Aorta (tissue), 5 donors: ENCODE results near the gene SFTA2. TPM values are rescaled to one million over a fixed set of nuclear protein-coding genes. Genes with fewer than 3 reads are reported as not detected.

Experiments used
- ATAC-seq: fragments of 200-7000 bp; cut with Tn5 transposase; one replicate; pipeline ENCODE4 v1.9.1; 2022; ENCODE audit warnings: moderate library complexity; ENCODE audit not compliant: low FRiP score
- DNase-seq, 2 donors: peaks; one replicate each; pipeline ENCODE4 v3.0.0-alpha.2; 2020
- H3K27ac ChIP-seq, 2 donors: one replicate each; pipeline ENCODE4 v1.5.1; 2013; ENCODE audit warnings: low read length in 2 of 2, mild to moderate bottlenecking in 2 of 2, moderate library complexity in 2 of 2, control low read depth in 1 of 2, inconsistent platforms in 1 of 2, low read depth in 1 of 2
- H3K27me3 ChIP-seq, 2 donors: one replicate each; pipeline ENCODE4 v1.6.1; 2013; ENCODE audit warnings: control low read depth in 1 of 2, low read length in 1 of 2, mild to moderate bottlenecking in 1 of 2, moderate library complexity in 1 of 2; ENCODE audit not compliant: insufficient read depth in 2 of 2, control insufficient read depth in 1 of 2
- H3K36me3 ChIP-seq, 2 donors: one replicate each; pipeline ENCODE4 v1.6.1; 2013; ENCODE audit warnings: control low read depth in 1 of 2, low read length in 1 of 2, mild to moderate bottlenecking in 1 of 2; ENCODE audit not compliant: insufficient read depth in 2 of 2, control insufficient read depth in 1 of 2
- H3K4me1 ChIP-seq, 2 donors: one replicate each; pipeline ENCODE4 v1.6.1; 2013; ENCODE audit warnings: low read length in 2 of 2, control low read depth in 1 of 2, mild to moderate bottlenecking in 1 of 2, moderate library complexity in 1 of 2; ENCODE audit not compliant: insufficient read depth in 2 of 2, control insufficient read depth in 1 of 2
- H3K4me3 ChIP-seq, 2 donors: one replicate each; pipeline ENCODE4 v1.5.1; 2013; ENCODE audit warnings: low read length in 2 of 2, control low read depth in 1 of 2, mild to moderate bottlenecking in 1 of 2
- H3K9me3 ChIP-seq: one replicate; pipeline ENCODE4 v1.6.1; 2013; ENCODE audit warnings: mild to moderate bottlenecking, low read length; ENCODE audit not compliant: control insufficient read depth
- WGBS, 2 donors: extraction: QIAGEN DNeasy Blood & Tissue Kit; methylation state at CpG; one replicate each; pipeline ENCODE4 v1.1.7; 2013; 5-methylcytosine and 5-hydroxymethylcytosine counted together
- intact Hi-C, 2 donors: fragments of 100-400 bp; cut with DNase I; formaldehyde crosslinking; loops; one replicate each; pipeline versions ENCODE4 v1.14.2 to v1.15.0; 2022
- polyA plus RNA-seq, 2 donors: library from polyadenylated mRNA; stranded (reverse); fragments of 200-250 nt; gene quantifications; one replicate each; pipeline ENCODE4 v1.2.3, GENCODE V29; 2013
- total RNA-seq, 2 donors: library from RNA; stranded (reverse); fragmentation: NEBNext Ultra II Directional; extraction: Animal tissue kit (Norgen Biotek cat#: 25700); gene quantifications; one replicate each; pipeline ENCODE4 v1.2.1, GENCODE V29; 2021
- donor health status: healthy with polysubstance abuse.
- donor health status: Bipolar disorder and iron deficiency.
- donor health status: DM: no; HTN: no; CAD: no.
- donor health status: DM: no; HTN: no; CAD: no.
- donor health status: DM: yes; HTN: yes; CAD: no.

SFTA2 gene
- total and polyA plus RNA-seq, 4 donors, result 2.4 TPM; not detected in 3

DNA sequence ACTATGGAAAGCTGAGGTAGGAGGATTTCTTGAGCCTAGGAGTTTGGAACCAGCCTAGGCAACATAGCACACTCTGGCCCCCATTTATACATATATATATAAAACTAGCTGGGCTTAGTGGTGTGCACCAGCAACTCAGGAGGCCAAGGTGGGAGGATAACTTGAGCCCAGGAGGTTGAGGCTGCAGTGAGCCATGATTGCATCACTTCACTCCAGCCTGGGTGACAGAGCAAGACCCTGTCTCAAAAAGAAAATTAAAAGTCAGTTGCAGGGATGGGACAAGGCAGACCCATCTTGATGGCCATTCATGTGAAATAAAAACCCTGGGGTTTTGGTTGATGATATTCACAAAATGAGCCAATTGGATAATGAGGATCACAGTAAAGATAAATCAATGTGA is 30.5 kb downstream of the SFTA2 start:
- DNase-seq, result peak in 1 of 2 donors; percentile 6
- H3K27me3 ChIP-seq, result no peaks in the 10 kb centered on the region

DNA sequence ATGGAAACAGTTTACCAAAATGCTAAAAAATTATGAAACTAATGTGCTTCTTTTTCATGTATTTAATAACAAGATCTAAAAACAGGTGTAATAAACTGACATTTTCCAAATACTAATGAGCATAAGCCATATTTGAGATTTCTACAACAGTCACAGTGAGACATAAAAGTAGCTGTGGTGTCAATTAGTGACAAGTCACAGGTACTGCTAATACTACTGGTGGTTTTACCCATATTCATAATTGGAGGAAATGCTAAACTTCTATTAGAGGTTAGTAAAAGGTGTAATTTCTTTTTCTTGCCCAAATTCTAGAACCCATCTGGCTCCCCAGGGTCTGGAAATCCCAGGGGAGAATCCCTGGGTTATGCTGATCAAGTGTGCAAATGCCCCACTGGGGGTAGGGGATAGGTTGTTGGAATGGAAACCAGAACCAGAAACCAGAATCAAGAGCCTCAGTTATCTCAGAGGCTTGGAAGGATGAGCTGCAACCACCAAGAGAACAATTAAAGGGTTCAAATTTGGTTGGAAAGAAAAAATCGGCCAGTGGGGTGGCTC is 31.0 kb downstream of the SFTA2 start:
- intact Hi-C loops, result no loop called here
- ATAC-seq, result no peak

More for the DNA sequence above, 30.5 kb downstream of the SFTA2 start:
- intact Hi-C loops, result no loop called here
- H3K9me3 ChIP-seq, result no peaks in the 10 kb centered on the region
- no peaks in the 10 kb centered on the region for H3K4me1 ChIP-seq
- no peak for ATAC-seq
- no peak overlapping the region for H3K4me3 ChIP-seq
- H3K27ac ChIP-seq, result no peak overlapping the region
- H3K36me3 ChIP-seq, result no peaks in the 10 kb centered on the region

DNA sequence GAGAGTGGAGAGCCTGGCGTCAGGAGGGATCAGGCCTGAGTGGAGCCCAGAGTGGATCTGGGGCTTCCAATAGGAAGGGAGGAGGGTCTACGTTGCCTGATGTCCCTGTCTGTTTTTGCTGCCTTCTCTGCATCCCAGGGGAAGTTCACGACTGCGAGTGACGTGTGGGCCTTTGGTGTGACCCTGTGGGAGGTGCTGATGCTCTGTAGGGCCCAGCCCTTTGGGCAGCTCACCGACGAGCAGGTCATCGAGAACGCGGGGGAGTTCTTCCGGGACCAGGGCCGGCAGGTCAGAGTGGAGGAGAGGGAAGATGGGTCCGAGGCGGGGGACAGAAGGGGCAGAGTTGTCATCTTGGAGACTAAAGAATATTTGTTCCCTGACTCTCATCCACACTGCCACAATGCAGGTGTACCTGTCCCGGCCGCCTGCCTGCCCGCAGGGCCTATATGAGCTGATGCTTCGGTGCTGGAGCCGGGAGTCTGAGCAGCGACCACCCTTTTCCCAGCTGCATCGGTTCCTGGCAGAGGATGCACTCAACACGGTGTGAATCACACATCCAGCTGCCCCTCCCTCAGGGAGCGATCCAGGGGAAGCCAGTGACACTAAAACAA is 33.1 kb downstream of the SFTA2 start:
- DNase-seq (no peak), ATAC-seq (no peak)
- Histone ChIP-seq H3K4me1 (no peaks in the 10 kb centered on the region), H3K27me3 (no peaks in the 10 kb centered on the region), H3K4me3 (no peak overlapping the region), H3K27ac (no peak overlapping the region), H3K9me3 (no peaks in the 10 kb centered on the region), H3K36me3 (peaks cover 0 to 4% of the 10 kb centered on the region in 2 donors)
- 82 to 83% methylated on average over 23 of the region's 23 CpGs for WGBS, 2 donors
- intact Hi-C loops, result no loop called here

More for the DNA sequence above, 31.0 kb downstream of the SFTA2 start:
- no peaks in the 10 kb centered on the region for H3K4me1 ChIP-seq
- no peaks in the 10 kb centered on the region for H3K9me3 ChIP-seq
- no peak overlapping the region for H3K27ac ChIP-seq
- DNase-seq, result no peak
- H3K4me3 ChIP-seq, result no peak overlapping the region
- WGBS, 2 donors, result 63 to 86% methylated on average over 1 of the region's 1 CpG
- H3K27me3 ChIP-seq, result no peaks in the 10 kb centered on the region
- no peaks in the 10 kb centered on the region for H3K36me3 ChIP-seq

DNA sequence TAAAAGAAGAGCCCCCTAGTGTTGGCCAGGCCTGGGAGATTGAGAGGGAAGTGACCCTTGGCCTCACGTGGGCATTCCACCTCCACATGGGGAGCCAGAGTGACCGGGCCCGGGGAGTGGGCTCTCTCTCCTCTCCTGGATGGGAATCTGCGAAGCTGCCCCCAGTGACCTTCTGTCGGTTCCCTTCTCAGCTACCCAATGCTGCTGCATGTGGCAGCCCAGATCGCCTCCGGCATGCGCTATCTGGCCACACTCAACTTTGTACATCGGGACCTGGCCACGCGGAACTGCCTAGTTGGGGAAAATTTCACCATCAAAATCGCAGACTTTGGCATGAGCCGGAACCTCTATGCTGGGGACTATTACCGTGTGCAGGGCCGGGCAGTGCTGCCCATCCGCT is 34.1 kb downstream of the SFTA2 start:
- H3K9me3 ChIP-seq, result no peaks in the 10 kb centered on the region
- intact Hi-C loops, result no loop called here
- no peak overlapping the region for H3K4me3 ChIP-seq
- ATAC-seq (no peak), DNase-seq (no peak)
- H3K36me3 ChIP-seq, result peaks cover 0 to 4% of the 10 kb centered on the region in 2 donors
- 88 to 89% methylated on average over 16 of the region's 16 CpGs for WGBS, 2 donors
- H3K27ac ChIP-seq, result no peak overlapping the region
- H3K4me1 ChIP-seq, result no peaks in the 10 kb centered on the region
- no peaks in the 10 kb centered on the region for H3K27me3 ChIP-seq

DNA sequence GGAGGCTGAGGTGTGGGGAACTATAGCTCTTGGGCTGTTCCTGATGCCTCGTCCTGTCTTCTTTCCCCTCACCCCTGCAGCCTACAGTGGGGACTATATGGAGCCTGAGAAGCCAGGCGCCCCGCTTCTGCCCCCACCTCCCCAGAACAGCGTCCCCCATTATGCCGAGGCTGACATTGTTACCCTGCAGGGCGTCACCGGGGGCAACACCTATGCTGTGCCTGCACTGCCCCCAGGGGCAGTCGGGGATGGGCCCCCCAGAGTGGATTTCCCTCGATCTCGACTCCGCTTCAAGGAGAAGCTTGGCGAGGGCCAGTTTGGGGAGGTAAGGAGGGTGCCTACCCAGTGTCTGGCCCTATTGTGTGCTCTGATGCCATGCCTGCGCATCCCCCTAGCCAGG is 35.4 kb downstream of the SFTA2 start:
- H3K4me1 ChIP-seq, result no peaks in the 10 kb centered on the region
- H3K36me3 ChIP-seq, result peaks cover 0 to 4% of the 10 kb centered on the region in 2 donors
- DNase-seq (no peak), ATAC-seq (no peak)
- no peaks in the 10 kb centered on the region for H3K27me3 ChIP-seq
- WGBS, 2 donors, result 87 to 96% methylated on average over 13 of the region's 13 CpGs
- no peak overlapping the region for H3K4me3 ChIP-seq
- H3K27ac ChIP-seq, result no peak overlapping the region
- intact Hi-C loops, result no loop called here
- H3K9me3 ChIP-seq, result no peaks in the 10 kb centered on the region

DNA sequence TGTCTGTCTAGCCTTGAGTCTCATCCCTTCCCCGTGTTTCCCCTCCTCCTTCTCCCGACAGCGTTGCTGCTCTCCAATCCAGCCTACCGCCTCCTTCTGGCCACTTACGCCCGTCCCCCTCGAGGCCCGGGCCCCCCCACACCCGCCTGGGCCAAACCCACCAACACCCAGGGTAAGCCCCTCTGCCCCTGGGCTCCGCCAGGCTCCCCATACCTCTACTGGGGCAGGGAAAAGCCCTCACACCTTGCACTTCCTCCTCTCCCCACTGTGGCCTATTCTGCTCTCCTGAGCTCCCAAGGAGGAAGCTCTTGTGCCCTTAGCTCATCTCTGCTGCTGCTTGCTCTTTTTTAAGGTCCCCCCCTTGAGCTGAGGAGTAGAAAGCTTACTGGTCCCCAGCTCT is 36.6 kb downstream of the SFTA2 start:
- Histone ChIP-seq H3K9me3 (no peaks in the 10 kb centered on the region), H3K36me3 (peaks cover 0 to 4% of the 10 kb centered on the region in 2 donors), H3K27ac (no peak overlapping the region), H3K27me3 (no peaks in the 10 kb centered on the region), H3K4me3 (no peak overlapping the region), H3K4me1 (no peaks in the 10 kb centered on the region)
- intact Hi-C loops, result no loop called here
- 88 to 90% methylated on average over 10 of the region's 10 CpGs for WGBS, 2 donors
- no peak for ATAC-seq
- peak in 1 of 2 donors; percentile 48 for DNase-seq

DNA sequence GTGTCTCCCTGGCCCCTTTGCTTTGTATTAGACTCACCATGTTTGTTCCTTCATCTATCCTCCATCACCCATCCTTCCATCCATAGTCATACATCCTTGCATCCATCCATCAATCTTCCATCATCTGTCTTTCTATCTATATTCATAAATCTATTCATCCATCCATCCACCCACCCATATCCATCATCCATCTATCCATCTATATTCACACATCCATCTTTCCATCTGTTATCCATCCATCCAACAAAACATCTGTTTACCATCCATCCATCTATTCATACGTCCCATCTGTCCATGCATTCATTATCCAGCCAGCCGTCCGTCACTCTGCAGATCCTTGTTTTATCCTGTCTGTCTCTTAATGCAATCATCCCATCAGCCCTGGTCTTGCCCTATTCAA is 37.0 kb downstream of the SFTA2 start:
- ATAC-seq, result no peak
- intact Hi-C loops, result no loop called here
- peaks cover 0 to 4% of the 10 kb centered on the region in 2 donors for H3K36me3 ChIP-seq
- H3K27me3 ChIP-seq, result no peaks in the 10 kb centered on the region
- no peak for DNase-seq
- WGBS, 2 donors, result 93% methylated on average over 3 of the region's 3 CpGs
- no peak overlapping the region for H3K4me3 ChIP-seq
- no peak overlapping the region for H3K27ac ChIP-seq
- H3K9me3 ChIP-seq, result no peaks in the 10 kb centered on the region
- H3K4me1 ChIP-seq, result no peaks in the 10 kb centered on the region

DNA sequence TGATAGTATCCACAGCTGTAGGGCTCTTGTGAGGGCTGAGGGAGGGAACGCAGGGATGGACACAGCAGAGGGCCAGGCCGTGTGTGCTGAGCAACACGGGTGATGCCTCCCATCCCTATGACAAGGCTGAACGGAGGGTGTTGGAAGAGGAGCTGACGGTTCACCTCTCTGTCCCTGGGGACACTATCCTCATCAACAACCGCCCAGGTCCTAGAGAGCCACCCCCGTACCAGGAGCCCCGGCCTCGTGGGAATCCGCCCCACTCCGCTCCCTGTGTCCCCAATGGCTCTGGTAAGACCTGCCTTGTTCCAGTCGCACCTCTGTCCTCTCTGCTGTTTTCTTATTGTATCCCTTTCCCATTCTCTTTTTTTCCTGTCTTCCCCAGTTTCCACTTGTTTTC is 37.6 kb downstream of the SFTA2 start:
- no peak overlapping the region for H3K4me3 ChIP-seq
- peak in 1 of 2 donors; percentile 62 for DNase-seq
- intact Hi-C loops, result no loop called here

DNA sequence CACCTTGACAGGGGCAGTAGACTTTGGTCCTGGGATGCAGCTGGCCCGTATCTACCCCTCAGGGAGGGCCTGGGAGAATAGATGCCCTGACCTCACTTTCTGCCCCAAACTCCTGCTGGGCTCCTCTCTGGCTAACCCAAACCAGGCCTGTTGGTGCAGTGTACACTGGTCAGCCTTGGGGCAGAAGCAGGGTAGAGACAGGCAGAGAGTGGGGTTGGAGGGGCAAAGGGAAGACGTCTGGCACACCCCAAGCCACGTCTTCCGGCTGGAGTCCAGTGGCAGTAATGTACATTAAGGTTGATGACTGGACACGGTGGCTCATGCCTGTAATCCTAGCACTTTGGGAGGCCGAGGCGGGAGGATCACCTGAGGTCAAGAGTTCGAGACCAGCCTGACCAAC is 38.3 kb downstream of the SFTA2 start:
- no peaks in the 10 kb centered on the region for H3K9me3 ChIP-seq
- H3K36me3 ChIP-seq, result peaks cover 0 to 4% of the 10 kb centered on the region in 2 donors
- ATAC-seq (no peak), DNase-seq (peak in 1 of 2 donors; percentile 33)
- H3K27ac ChIP-seq, result no peak overlapping the region
- H3K4me3 ChIP-seq, result no peak overlapping the region
- intact Hi-C loops, result no loop called here
- H3K4me1 ChIP-seq, result no peaks in the 10 kb centered on the region
- no peaks in the 10 kb centered on the region for H3K27me3 ChIP-seq
- 93% methylated on average over 8 of the region's 8 CpGs for WGBS, 2 donors

More for the DNA sequence above, 37.6 kb downstream of the SFTA2 start:
- ATAC-seq, result no peak
- H3K4me1 ChIP-seq, result no peaks in the 10 kb centered on the region
- 89 to 92% methylated on average over 12 of the region's 12 CpGs for WGBS, 2 donors
- H3K36me3 ChIP-seq, result peaks cover 0 to 4% of the 10 kb centered on the region in 2 donors
- no peaks in the 10 kb centered on the region for H3K27me3 ChIP-seq
- no peak overlapping the region for H3K27ac ChIP-seq
- no peaks in the 10 kb centered on the region for H3K9me3 ChIP-seq
